ENCODE measurements around the gene ASTN1. TPM values are rescaled to one million over a fixed set of nuclear protein-coding genes. Genes with fewer than 3 reads are reported as not detected.

Gene ASTN1
- total and polyA plus RNA-seq, 11 donors, result 0.15 to 3.6 (median 0.44) TPM

DNA sequence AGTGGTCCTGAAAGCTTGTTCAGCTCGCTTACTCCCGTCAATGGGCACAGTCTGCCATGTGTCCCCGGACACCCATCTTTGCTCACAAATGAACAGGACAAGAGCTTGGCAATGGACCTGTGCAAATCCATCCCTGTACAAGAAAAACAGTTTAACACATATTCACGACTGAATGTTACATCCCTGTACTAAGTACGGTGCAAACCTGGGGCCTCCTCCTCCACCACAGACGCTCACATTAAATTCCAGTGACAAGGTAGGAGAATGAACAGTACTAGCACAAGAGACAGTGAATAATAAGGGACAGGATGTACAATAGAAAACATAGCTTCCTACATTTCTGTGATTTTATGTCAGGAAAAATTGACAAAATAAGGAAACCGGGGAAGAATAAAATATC, 187.7 kb downstream of the ASTN1 start:
- Histone ChIP-seq H3K4me1 (no peaks in the 10 kb centered on the region), H3K4me3 (no peak overlapping the region), H3K36me3 (no peaks in the 10 kb centered on the region), H3K27ac (no peak overlapping the region), H3K9me3 (no peaks in the 10 kb centered on the region), H3K27me3 (no peaks in the 10 kb centered on the region)
- ATAC-seq (no peak), DNase-seq (no peak)
- 91 to 94% (median 93%) methylated on average over 7 of the region's 7 CpGs for WGBS, 4 donors
- intact Hi-C loops (cut with DNase I), result no loop called here
- TF ChIP-seq POLR2A (IDR thresholded peaks at IDR 0.05), result no peak
- TF ChIP-seq, protein P1, sequence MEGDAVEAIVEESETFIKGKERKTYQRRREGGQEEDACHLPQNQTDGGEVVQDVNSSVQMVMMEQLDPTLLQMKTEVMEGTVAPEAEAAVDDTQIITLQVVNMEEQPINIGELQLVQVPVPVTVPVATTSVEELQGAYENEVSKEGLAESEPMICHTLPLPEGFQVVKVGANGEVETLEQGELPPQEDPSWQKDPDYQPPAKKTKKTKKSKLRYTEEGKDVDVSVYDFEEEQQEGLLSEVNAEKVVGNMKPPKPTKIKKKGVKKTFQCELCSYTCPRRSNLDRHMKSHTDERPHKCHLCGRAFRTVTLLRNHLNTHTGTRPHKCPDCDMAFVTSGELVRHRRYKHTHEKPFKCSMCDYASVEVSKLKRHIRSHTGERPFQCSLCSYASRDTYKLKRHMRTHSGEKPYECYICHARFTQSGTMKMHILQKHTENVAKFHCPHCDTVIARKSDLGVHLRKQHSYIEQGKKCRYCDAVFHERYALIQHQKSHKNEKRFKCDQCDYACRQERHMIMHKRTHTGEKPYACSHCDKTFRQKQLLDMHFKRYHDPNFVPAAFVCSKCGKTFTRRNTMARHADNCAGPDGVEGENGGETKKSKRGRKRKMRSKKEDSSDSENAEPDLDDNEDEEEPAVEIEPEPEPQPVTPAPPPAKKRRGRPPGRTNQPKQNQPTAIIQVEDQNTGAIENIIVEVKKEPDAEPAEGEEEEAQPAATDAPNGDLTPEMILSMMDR (IDR thresholded peaks at IDR 0.05), result no peak

- Histone ChIP-seq H3K4me3 (no peak overlapping the region), H3K27ac (no peak overlapping the region), H3K27me3 (no peaks in the 10 kb centered on the region), H3K4me1 (no peaks in the 10 kb centered on the region), H3K9me3 (no peaks in the 10 kb centered on the region), H3K36me3 (no peaks in the 10 kb centered on the region)
- 76 to 80% (median 77%) methylated on average over 4 of the region's 4 CpGs for WGBS, 4 donors
- intact Hi-C loops (cut with DNase I), result no loop called here
- no peak for ATAC-seq
- TF ChIP-seq, protein P1 (IDR thresholded peaks at IDR 0.05), result no peak
- TF ChIP-seq POLR2A (IDR thresholded peaks at IDR 0.05), result no peak
- DNase-seq, result no peak
Measured at GRCh38 chr1:176976225-176976624, 188.3 kb downstream of the ASTN1 start.

GRCh38 chr1:176964687-176965086, 199.8 kb downstream of the ASTN1 start:
- Histone ChIP-seq H3K9me3 (no peaks in the 10 kb centered on the region), H3K27me3 (no peaks in the 10 kb centered on the region), H3K4me3 (no peak overlapping the region), H3K36me3 (no peaks in the 10 kb centered on the region), H3K4me1 (no peaks in the 10 kb centered on the region), H3K27ac (no peak overlapping the region)
- intact Hi-C loops (cut with DNase I), result no loop called here
- DNase-seq (no peak), ATAC-seq (no peak)
- 81 to 96% (median 90%) methylated on average over 2 of the region's 2 CpGs for WGBS, 4 donors
- no peak for TF ChIP-seq POLR2A (IDR thresholded peaks at IDR 0.05)

GRCh38 chr1:176963181-176963580, 201.3 kb downstream of the ASTN1 start:
- Histone ChIP-seq H3K4me1 (no peaks in the 10 kb centered on the region), H3K4me3 (no peak overlapping the region), H3K27ac (no peak overlapping the region), H3K36me3 (no peaks in the 10 kb centered on the region), H3K27me3 (no peaks in the 10 kb centered on the region), H3K9me3 (no peaks in the 10 kb centered on the region)
- TF ChIP-seq, protein P1 (IDR thresholded peaks at IDR 0.05), result no peak
- TF ChIP-seq POLR2A (IDR thresholded peaks at IDR 0.05), result no peak
- DNase-seq, result no peak
- intact Hi-C loops (cut with DNase I), result no loop called here
- 85 to 90% (median 87%) methylated on average over 2 of the region's 2 CpGs for whole genome bisulfite sequencing, 4 donors
- no peak for ATAC-seq

DNA sequence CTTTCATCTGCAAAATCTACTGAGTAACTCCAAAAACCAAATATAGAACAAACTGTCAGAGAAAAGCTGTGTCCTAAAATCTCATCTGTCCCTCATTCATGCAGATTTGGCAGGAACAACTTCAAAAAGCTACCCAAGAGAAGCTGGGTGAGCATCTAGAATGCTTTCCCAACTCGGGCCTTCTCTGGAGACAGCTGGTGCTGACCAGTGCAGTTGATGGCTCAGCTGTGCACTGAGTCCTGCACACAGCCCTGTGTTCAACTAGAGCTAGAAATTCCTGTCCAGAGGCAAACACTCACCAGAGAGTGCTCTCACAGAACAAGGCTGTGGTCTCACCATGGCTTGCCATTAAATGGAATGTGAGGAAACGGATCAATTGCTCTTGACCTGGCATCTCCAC, 202.8 kb downstream of the ASTN1 start:
- intact Hi-C loops (cut with DNase I), result no loop called here
- ATAC-seq (no peak), DNase-seq (no peak)
- H3K4me3 ChIP-seq, result no peak overlapping the region
- no peaks in the 10 kb centered on the region for H3K9me3 ChIP-seq
- H3K4me1 ChIP-seq, result no peaks in the 10 kb centered on the region
- no peaks in the 10 kb centered on the region for H3K27me3 ChIP-seq
- H3K36me3 ChIP-seq, result no peaks in the 10 kb centered on the region
- WGBS, 4 donors, result 77 to 88% (median 84%) methylated on average over 2 of the region's 2 CpGs
- H3K27ac ChIP-seq, result no peak overlapping the region
- TF ChIP-seq POLR2A (IDR thresholded peaks at IDR 0.05), result no peak
- TF ChIP-seq, protein P1 (IDR thresholded peaks at IDR 0.05), result no peak

Measured in heart left ventricle (tissue), 16 donors.